Smooth muscle cell (in vitro differentiated cells): ENCODE measurements around the gene TMEM39A. TPM values are rescaled to one million over a fixed set of nuclear protein-coding genes. Genes with fewer than 3 reads are reported as not detected.

ENCODE experiments used
- DNase-seq: peaks from one replicate; lab custom pipeline; 2025; ENCODE audit not compliant: unreplicated experiment; lab: John Stamatoyannopoulos, UW
- H2AFZ ChIP-seq: fragments of 200-600 bp; sonication (generic); 2 replicates; pipeline ENCODE4 v1.6.0; 2016; ENCODE audit warnings: antibody characterized with exemption, low read depth, mild to moderate bottlenecking
- H3F3A ChIP-seq: fragments of 200-600 bp; sonication (generic); 2 replicates; pipeline ENCODE4 v1.6.0; 2017; ENCODE audit warnings: antibody characterized with exemption, low read depth
- H3K27ac ChIP-seq: fragments of 200-600 bp; sonication (generic); 2 replicates; pipeline ENCODE4 v1.5.1; 2016; ENCODE audit warnings: low read depth, mild to moderate bottlenecking
- H3K27me3 ChIP-seq: fragments of 200-600 bp; sonication (generic); 2 replicates; pipeline ENCODE4 v1.6.1; 2016; ENCODE audit warnings: low read depth, mild to moderate bottlenecking
- H3K36me3 ChIP-seq: fragments of 200-600 bp; sonication (generic); 2 replicates; pipeline ENCODE4 v1.5.1; 2016; ENCODE audit warnings: low read depth
- H3K4me1 ChIP-seq: fragments of 200-600 bp; sonication (generic); 2 replicates; pipeline ENCODE4 v1.5.1; 2016; ENCODE audit warnings: low read depth
- H3K4me2 ChIP-seq: fragments of 200-600 bp; sonication (generic); 2 replicates; pipeline ENCODE4 v1.6.0; 2016; ENCODE audit warnings: mild to moderate bottlenecking
- H3K4me3 ChIP-seq: fragments of 200-600 bp; sonication (generic); 2 replicates; pipeline ENCODE4 v1.5.1; 2016; ENCODE audit warnings: mild to moderate bottlenecking
- H3K79me2 ChIP-seq: fragments of 200-600 bp; sonication (generic); 2 replicates; pipeline ENCODE4 v1.6.0; 2016; ENCODE audit warnings: low read depth, mild to moderate bottlenecking
- H3K9ac ChIP-seq: fragments of 200-600 bp; sonication (generic); 2 replicates; pipeline ENCODE4 v1.6.0; 2016; ENCODE audit warnings: low read depth
- H3K9me3 ChIP-seq: fragments of 200-600 bp; sonication (generic); replicated peaks from 2 replicates; pipeline ENCODE4 v1.5.1; 2016; ENCODE audit warnings: low read depth
- H4K20me1 ChIP-seq: fragments of 200-600 bp; sonication (generic); 2 replicates; pipeline ENCODE4 v1.6.0; 2016; ENCODE audit warnings: low read depth
- CTCF ChIP-seq: fragments of 200-600 bp; sonication (generic); IDR thresholded peaks from 2 replicates; pipeline ENCODE4 v1.5.1; 2017; ENCODE audit warnings: borderline replicate concordance, mild to moderate bottlenecking, antibody characterized with exemption; ENCODE audit not compliant: insufficient read depth, poor library complexity, severe bottlenecking
- WGBS: methylation state at CpG from one replicate; pipeline ENCODE4 v1.1.7; 2016; ENCODE audit warnings: low lambda C conversion rate; 5-methylcytosine and 5-hydroxymethylcytosine counted together
- polyA plus RNA-seq: library from polyadenylated mRNA; unstranded; fragments of >200 nt; fragmentation: Nextera tagmentation; extraction: Ambion mirVana; gene quantifications from 2 replicates; pipeline ENCODE4 v1.2.1, GENCODE V29; 2016
- total RNA-seq: library from RNA; depleted of rRNA; stranded (reverse); fragments of >200 nt; gene quantifications from 2 replicates; pipeline ENCODE4 v1.2.3, GENCODE V29; 2014

TMEM39A gene
- total and polyA plus RNA-seq, 2 experiments from 2014 or later, result 64.6 to 79.2 TPM

- DNase-seq, result peak; percentile 80
- Histone ChIP-seq H3K9ac (peak within 1 kb of the TSS; percentile 85), H3K4me3 (peak within 1 kb of the TSS; percentile 87), H3K9me3 (no peaks in the 10 kb centered on the region), H3K79me2 (peaks cover 25% of the 10 kb centered on the region), H3F3A (no peaks in the 10 kb centered on the region), H3K27me3 (no peaks in the 10 kb centered on the region), H2AFZ (peak within 1 kb of the TSS; percentile 74), H4K20me1 (peaks cover 4% of the 10 kb centered on the region), H3K27ac (peak within 1 kb of the TSS; percentile 80), H3K36me3 (no peaks in the 10 kb centered on the region), H3K4me2 (peak within 1 kb of the TSS; percentile 90), H3K4me1 (peaks cover 22% of the 10 kb centered on the region)
- WGBS, result under 1% methylated on average over 58 of the region's 58 CpGs
- TF ChIP-seq CTCF, result no peak
These were observed 35.0 kb upstream of the TMEM39A start, which contains the start of gene TIMMDC1 for GRCh38 chr3:119498186-119499011. Gene TIMMDC1 (plus strand): TSS chr3:119498547. CDS start chr3:119498734, 187 bp downstream.

- no peak for TF ChIP-seq CTCF
- no peaks in the 10 kb centered on the region for H3K27me3 ChIP-seq
- H3F3A ChIP-seq, result no peaks in the 10 kb centered on the region
- H3K36me3 ChIP-seq, result no peaks in the 10 kb centered on the region
- H3K4me1 ChIP-seq, result peaks cover 22% of the 10 kb centered on the region
- peak overlapping the region; percentile 80 for H3K27ac ChIP-seq
- H3K4me2 ChIP-seq, result peak overlapping the region; percentile 90
- 4% methylated on average over 8 of the region's 8 CpGs for WGBS
- H3K79me2 ChIP-seq, result peaks cover 25% of the 10 kb centered on the region
- peak overlapping the region; percentile 74 for H2AFZ ChIP-seq
- peaks cover 4% of the 10 kb centered on the region for H4K20me1 ChIP-seq
- peak overlapping the region; percentile 87 for H3K4me3 ChIP-seq
- H3K9me3 ChIP-seq, result no peaks in the 10 kb centered on the region
- no peak for DNase-seq
- H3K9ac ChIP-seq, result peak overlapping the region; percentile 85
These were observed 34.4 kb upstream of the TMEM39A start for GRCh38 chr3:119497820-119498185.

GRCh38 chr3:119494597-119494996 is 31.2 kb upstream of the TMEM39A start:
- Histone ChIP-seq H3K27ac (no peak overlapping the region), H3K79me2 (peaks cover 6% of the 10 kb centered on the region), H4K20me1 (no peaks in the 10 kb centered on the region), H3K4me3 (no peak overlapping the region), H3K27me3 (no peaks in the 10 kb centered on the region), H3K36me3 (no peaks in the 10 kb centered on the region), H3K4me1 (peaks cover 11% of the 10 kb centered on the region), H3K9ac (no peak overlapping the region), H3K4me2 (no peak overlapping the region), H2AFZ (no peak overlapping the region), H3F3A (peaks cover 4% of the 10 kb centered on the region), H3K9me3 (no peaks in the 10 kb centered on the region)
- no peak for DNase-seq
- WGBS, result 86% methylated on average over 2 of the region's 2 CpGs
- no peak for TF ChIP-seq CTCF
